IPS-15b (cell line): ENCODE data around the gene KASH5.

Experiments
- H3K27me3 ChIP-seq: one replicate; pipeline ENCODE4 v1.6.1; 2013; ENCODE audit warnings: low read length; ENCODE audit not compliant: control insufficient read depth, insufficient read depth
- H3K36me3 ChIP-seq: one replicate; pipeline ENCODE4 v1.6.1; 2013; ENCODE audit warnings: low read length; ENCODE audit not compliant: control insufficient read depth, insufficient read depth
- H3K4me1 ChIP-seq: one replicate; pipeline ENCODE4 v1.6.1; 2013; ENCODE audit warnings: mild to moderate bottlenecking, low read length; ENCODE audit not compliant: control insufficient read depth, insufficient read depth
- H3K4me3 ChIP-seq: one replicate; pipeline ENCODE4 v1.5.1; 2013; ENCODE audit warnings: low read depth, low read length
- H3K9ac ChIP-seq: one replicate; pipeline ENCODE4 v1.6.1; 2013; ENCODE audit warnings: low read depth, mild to moderate bottlenecking, low read length
- H3K9me3 ChIP-seq: one replicate; pipeline ENCODE4 v1.6.1; 2013; ENCODE audit warnings: mild to moderate bottlenecking, low read length; ENCODE audit not compliant: control insufficient read depth, insufficient read depth

KASH5 gene, protein sequence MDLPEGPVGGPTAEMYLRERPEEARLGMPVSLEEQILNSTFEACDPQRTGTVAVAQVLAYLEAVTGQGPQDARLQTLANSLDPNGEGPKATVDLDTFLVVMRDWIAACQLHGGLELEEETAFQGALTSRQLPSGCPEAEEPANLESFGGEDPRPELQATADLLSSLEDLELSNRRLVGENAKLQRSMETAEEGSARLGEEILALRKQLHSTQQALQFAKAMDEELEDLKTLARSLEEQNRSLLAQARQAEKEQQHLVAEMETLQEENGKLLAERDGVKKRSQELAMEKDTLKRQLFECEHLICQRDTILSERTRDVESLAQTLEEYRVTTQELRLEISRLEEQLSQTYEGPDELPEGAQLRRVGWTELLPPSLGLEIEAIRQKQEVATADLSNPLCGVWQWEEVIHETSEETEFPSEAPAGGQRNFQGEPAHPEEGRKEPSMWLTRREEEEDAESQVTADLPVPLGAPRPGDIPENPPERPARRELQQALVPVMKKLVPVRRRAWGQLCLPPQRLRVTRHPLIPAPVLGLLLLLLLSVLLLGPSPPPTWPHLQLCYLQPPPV

GRCh38 chr19:49387936-49388372 is at the start of gene KASH5:
TSS of gene KASH5 (plus strand) at chr19:49388249. CDS start at chr19:49390884, 2,635 bp downstream.
- H3K9me3 ChIP-seq = no peaks in the 10 kb centered on the region
- no peak within 1 kb of the TSS for H3K9ac ChIP-seq
- no peak within 1 kb of the TSS for H3K4me3 ChIP-seq
- no peaks in the 10 kb centered on the region for H3K36me3 ChIP-seq
- H3K4me1 ChIP-seq = no peaks in the 10 kb centered on the region
- peaks cover 6% of the 10 kb centered on the region for H3K27me3 ChIP-seq

DNA sequence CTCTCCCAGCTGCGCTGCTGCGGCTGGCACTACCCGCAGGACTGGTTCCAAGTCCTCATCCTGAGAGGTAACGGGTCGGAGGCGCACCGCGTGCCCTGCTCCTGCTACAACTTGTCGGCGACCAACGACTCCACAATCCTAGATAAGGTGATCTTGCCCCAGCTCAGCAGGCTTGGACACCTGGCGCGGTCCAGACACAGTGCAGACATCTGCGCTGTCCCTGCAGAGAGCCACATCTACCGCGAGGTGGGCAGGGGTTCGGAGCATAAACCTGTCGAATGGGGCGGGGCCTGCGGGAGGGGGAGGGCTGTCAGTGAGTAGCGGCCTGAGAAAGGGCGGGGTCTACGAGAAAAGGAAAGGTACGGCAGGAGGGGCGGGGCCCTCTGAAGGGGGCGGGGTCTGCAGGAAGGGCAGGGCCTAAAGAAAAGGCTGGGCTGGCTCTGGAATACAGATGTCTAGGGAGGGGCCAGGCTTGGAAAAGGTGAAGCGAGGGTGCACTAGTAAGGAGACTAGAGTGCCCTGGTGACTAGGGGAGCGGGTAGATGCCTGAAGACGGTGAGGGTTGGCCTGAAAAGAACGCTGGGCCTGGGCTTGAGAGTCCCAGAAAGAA is 49.3 kb upstream of the KASH5 start:
- Histone ChIP-seq H3K4me1 (peaks cover 5% of the 10 kb centered on the region), H3K36me3 (peaks cover 19% of the 10 kb centered on the region), H3K27me3 (peaks cover 17% of the 10 kb centered on the region), H3K4me3 (peak overlapping the region; percentile 71), H3K9me3 (no peaks in the 10 kb centered on the region), H3K9ac (no peak overlapping the region)

- H3K9ac ChIP-seq = no peak overlapping the region
- H3K4me3 ChIP-seq = peak overlapping the region; percentile 69
- peaks cover 5% of the 10 kb centered on the region for H3K4me1 ChIP-seq
These were observed 48.6 kb upstream of the KASH5 start for GRCh38 chr19:49339301-49340068.

GRCh38 chr19:49340069-49340864 is 47.8 kb upstream of the KASH5 start:
- peaks cover 29% of the 10 kb centered on the region for H3K36me3 ChIP-seq
- H3K9ac ChIP-seq = no peak overlapping the region
- H3K4me1 ChIP-seq = peaks cover 5% of the 10 kb centered on the region
- no peaks in the 10 kb centered on the region for H3K9me3 ChIP-seq
- H3K27me3 ChIP-seq = peaks cover 17% of the 10 kb centered on the region
- peak overlapping the region; percentile 51 for H3K4me3 ChIP-seq

More at GRCh38 chr19:49339301-49340068, 48.6 kb upstream of the KASH5 start:
- Histone ChIP-seq H3K9me3 (no peaks in the 10 kb centered on the region), H3K36me3 (peaks cover 21% of the 10 kb centered on the region), H3K27me3 (peaks cover 17% of the 10 kb centered on the region)

DNA sequence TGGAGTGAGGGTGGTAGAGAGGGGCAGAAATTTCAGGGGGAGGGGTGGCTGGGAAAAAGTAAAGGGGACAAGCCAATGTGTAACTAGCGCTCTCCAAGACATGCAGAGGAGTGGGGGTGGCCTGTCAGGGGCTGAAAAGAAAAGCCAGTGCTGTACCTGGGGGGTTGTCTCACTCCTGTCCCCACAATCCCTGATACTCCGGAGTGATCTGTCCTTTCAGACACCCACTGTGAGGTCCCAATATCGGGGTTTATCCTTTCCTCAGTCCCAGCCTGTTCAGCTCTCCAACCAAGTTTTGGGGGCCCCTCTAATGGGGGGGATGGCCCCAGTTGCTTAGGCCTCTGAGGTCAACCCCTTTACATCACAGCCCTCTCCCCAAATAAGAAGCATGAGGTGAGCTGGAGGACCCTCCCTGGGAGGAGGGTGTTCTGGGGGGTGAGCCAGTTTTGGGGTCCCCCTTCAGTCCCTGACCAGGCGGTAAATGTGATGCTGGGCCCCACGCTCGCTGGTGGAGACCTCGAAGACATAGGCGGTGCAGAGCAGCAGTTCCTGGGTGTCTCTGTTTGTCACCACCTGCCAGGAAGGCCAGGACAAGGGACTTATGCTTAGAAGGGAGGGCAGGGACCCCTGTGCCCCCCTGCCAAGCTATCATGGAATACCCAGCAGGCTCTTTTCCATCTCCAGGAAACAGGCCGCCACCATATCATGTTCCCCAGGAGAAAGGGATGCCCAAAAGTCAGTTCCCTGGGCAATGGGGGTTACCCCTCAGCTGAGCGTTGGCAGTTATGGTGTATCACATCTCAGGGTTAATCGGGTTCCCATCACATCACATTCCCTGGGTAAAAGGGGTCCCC is 47.0 kb upstream of the KASH5 start:
- Histone ChIP-seq H3K27me3 (peaks cover 17% of the 10 kb centered on the region), H3K4me1 (peaks cover 4% of the 10 kb centered on the region), H3K36me3 (peaks cover 33% of the 10 kb centered on the region), H3K9me3 (no peaks in the 10 kb centered on the region), H3K9ac (no peak overlapping the region), H3K4me3 (no peak overlapping the region)

GRCh38 chr19:49342291-49342721 is 45.7 kb upstream of the KASH5 start:
- Histone ChIP-seq H3K4me3 (no peak overlapping the region), H3K9ac (no peak overlapping the region), H3K9me3 (no peaks in the 10 kb centered on the region), H3K4me1 (peaks cover 4% of the 10 kb centered on the region), H3K36me3 (peaks cover 42% of the 10 kb centered on the region), H3K27me3 (peaks cover 8% of the 10 kb centered on the region)

- H3K9ac ChIP-seq = no peak overlapping the region
- peaks cover 46% of the 10 kb centered on the region for H3K36me3 ChIP-seq
- H3K4me1 ChIP-seq = peaks cover 4% of the 10 kb centered on the region
- peaks cover 4% of the 10 kb centered on the region for H3K27me3 ChIP-seq
- no peaks in the 10 kb centered on the region for H3K9me3 ChIP-seq
- no peak overlapping the region for H3K4me3 ChIP-seq
These were observed 44.9 kb upstream of the KASH5 start for GRCh38 chr19:49343123-49343522.

DNA sequence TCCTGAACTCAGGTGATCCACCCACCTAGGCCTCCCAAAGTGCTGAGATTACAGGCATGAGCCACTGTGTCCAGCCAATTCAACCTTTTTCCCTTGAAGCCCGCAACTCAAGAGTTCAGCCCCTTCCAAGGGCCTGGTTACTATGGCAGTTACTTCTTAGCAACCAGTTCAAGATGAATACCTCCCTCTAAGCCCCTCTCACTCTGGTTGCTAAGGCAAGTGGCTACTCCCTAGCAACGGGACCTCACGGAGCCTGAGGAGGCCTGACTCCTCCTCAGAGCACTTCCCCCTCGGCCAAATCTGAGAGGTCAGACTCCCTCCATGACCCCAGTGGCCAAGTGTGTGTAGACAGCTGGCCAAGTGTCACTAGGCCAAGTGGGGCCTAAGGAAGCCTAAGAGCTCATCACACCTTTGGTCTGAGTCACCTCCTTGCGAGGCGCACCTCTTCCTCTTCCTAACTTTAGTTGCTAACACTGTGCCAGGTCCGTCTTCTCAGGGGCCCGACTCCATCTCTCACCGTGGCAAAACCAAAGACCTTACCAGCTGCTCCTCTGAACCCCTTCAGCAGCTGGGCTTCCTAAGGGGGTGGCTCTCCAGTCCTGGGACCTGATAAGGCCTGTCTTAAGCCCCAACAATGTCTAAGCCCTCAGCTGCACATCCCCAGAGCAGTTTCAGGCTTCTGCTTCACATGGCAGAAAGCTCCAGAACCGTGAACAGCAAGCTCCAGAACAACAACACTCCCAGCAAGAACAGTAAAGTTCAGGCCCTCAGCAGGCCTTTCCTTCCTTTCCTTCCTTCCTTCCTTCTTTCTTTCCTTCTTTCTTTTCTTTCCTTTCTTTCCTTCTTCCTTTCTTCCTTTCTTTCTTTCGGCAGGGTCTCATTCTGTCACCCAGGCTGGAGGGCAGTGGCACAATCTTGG is 43.3 kb upstream of the KASH5 start:
- Histone ChIP-seq H3K36me3 (peaks cover 54% of the 10 kb centered on the region), H3K27me3 (no peaks in the 10 kb centered on the region), H3K4me3 (no peak overlapping the region), H3K4me1 (peaks cover 4% of the 10 kb centered on the region), H3K9me3 (no peaks in the 10 kb centered on the region), H3K9ac (no peak overlapping the region)

- Histone ChIP-seq H3K36me3 (peaks cover 68% of the 10 kb centered on the region), H3K4me3 (no peak overlapping the region), H3K9me3 (no peaks in the 10 kb centered on the region), H3K27me3 (no peaks in the 10 kb centered on the region), H3K9ac (no peak overlapping the region), H3K4me1 (no peaks in the 10 kb centered on the region)
These were observed 40.9 kb upstream of the KASH5 start for GRCh38 chr19:49347191-49347590.

- Histone ChIP-seq H3K36me3 (peaks cover 62% of the 10 kb centered on the region), H3K4me1 (no peaks in the 10 kb centered on the region), H3K9ac (no peak overlapping the region), H3K9me3 (no peaks in the 10 kb centered on the region), H3K4me3 (no peak overlapping the region), H3K27me3 (no peaks in the 10 kb centered on the region)
These were observed 40.2 kb upstream of the KASH5 start for GRCh38 chr19:49347835-49348234.
